ENCODE data around the gene CRTAP.
"Not testable (repeated sequence)": the region's sequence is repeated elsewhere in the genome, so short reads cannot be mapped to it uniquely, and the experiment has no call there.

Gene CRTAP

DNA sequence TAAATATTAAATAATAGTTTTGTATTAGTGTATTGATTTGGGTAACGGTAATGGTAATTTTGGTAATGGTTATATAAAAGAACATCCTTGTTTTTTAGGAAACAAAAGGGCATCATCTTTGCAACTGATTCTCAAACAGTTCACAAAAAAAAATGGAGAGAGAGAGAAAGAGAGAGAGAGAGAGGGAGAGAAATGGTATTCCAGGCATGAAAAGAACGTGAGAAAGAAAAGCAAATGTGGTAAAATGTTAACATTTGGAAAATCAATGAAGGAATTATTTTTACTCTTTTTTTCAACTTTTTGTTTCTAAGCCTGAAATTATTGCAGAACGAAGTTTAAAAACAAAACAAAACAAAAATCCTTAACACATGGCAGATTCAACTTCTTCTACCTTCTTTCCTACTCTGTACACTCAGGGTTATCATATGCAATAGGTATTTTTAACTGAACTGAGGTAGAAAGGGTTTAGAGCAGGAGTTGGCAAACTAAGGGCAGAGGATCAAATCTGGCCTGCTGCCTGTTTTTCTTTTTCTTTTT, 14.6 kb upstream of the CRTAP start:
- 85 to 93% methylated on average over 3 of the region's 3 CpGs for WGBS, 2 experiments
- H3K9me3 ChIP-seq (ENCODE audit: control insufficient read depth, low read length) = no peaks in the 10 kb centered on the region
- peaks cover 8% of the 10 kb centered on the region for H3K4me1 ChIP-seq (ENCODE audit: control insufficient read depth, insufficient read depth, low read length)
- no peak overlapping the region for H3K4me3 ChIP-seq (ENCODE audit: insufficient read depth, low read depth, low read length)
- no peaks in the 10 kb centered on the region for H3K27me3 ChIP-seq (ENCODE audit: control insufficient read depth, insufficient read depth, low read length, poor library complexity, severe bottlenecking)
- H3K36me3 ChIP-seq (ENCODE audit: control insufficient read depth, insufficient read depth, low read length) = no peaks in the 10 kb centered on the region
- no peak overlapping the region for H3K27ac ChIP-seq (ENCODE audit: insufficient read depth, low read depth, low read length, poor library complexity, severe bottlenecking)

DNA sequence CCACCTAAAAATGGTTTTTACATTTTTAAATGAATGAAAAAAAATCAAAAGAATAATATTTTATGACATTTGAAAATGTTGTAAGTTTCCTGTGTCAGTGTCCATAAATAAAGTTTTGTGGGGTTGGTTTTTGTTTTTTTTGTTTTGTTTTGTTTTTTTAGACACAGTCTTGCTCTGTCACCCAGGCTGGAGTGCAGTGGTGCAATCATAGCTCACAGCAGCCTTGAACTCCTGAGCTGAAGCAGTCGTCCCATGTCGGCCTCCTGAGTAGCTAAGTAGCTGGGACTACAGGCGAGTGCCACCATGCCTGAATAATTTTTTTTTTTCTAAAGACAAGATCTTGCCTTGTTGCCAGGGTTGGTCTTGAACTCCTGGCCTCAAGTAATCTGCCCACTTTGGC, 14.1 kb upstream of the CRTAP start:
- Histone ChIP-seq H3K27ac (ENCODE audit: insufficient read depth, low read depth, low read length, poor library complexity, severe bottlenecking) (no peak overlapping the region), H3K36me3 (ENCODE audit: control insufficient read depth, insufficient read depth, low read length) (no peaks in the 10 kb centered on the region), H3K4me1 (ENCODE audit: control insufficient read depth, insufficient read depth, low read length) (peaks cover 8% of the 10 kb centered on the region), H3K4me3 (ENCODE audit: insufficient read depth, low read depth, low read length) (no peak overlapping the region), H3K9me3 (ENCODE audit: control insufficient read depth, low read length) (no peaks in the 10 kb centered on the region), H3K27me3 (ENCODE audit: control insufficient read depth, insufficient read depth, low read length, poor library complexity, severe bottlenecking) (no peaks in the 10 kb centered on the region)
- WGBS, 2 experiments = 84 to 88% methylated on average over 3 of the region's 3 CpGs

DNA sequence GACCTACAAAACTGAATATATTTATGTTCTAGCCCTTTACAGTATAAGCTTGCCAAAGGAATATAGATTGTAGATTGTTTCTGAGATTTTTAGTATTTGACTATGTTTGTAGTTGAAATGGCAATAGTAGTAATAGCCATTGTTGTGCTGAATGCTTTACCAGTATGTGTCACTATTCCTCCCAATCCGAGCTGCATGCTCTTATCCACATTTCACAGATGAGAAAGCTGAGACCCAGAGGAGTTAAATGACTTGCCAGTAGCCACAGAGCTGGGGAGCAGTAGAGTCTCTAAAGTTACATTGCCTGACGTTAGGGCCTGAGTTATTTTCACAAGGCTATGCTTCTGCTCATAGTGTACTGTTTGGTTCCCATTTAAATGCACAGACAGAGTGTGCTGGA, 13.6 kb upstream of the CRTAP start:
- Histone ChIP-seq H3K4me3 (ENCODE audit: insufficient read depth, low read depth, low read length) (no peak overlapping the region), H3K27me3 (ENCODE audit: control insufficient read depth, insufficient read depth, low read length, poor library complexity, severe bottlenecking) (no peaks in the 10 kb centered on the region), H3K27ac (ENCODE audit: insufficient read depth, low read depth, low read length, poor library complexity, severe bottlenecking) (no peak overlapping the region), H3K9me3 (ENCODE audit: control insufficient read depth, low read length) (no peaks in the 10 kb centered on the region), H3K36me3 (ENCODE audit: control insufficient read depth, insufficient read depth, low read length) (no peaks in the 10 kb centered on the region), H3K4me1 (ENCODE audit: control insufficient read depth, insufficient read depth, low read length) (peaks cover 8% of the 10 kb centered on the region)
- WGBS, 2 experiments = 76 to 79% methylated on average over 2 of the region's 2 CpGs

DNA sequence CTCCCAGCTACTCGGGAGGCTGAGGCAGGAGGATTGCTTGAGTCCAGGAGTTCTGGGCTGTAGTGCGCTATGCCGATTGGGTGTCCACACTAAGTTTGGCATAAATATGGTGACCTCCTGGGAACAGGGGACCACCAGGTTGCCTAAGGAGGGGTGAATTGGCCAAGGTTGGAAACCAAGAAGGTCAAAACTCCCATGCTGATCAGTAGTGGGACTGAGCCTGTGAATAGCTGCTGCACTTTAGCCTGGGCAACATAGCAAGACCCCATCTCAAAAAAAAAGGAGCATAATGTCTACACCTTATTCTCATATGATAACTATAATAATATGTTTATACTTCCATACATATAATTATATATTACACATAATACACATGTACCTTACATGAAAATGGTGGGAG, 10.8 kb upstream of the CRTAP start:
- 93 to 95% methylated on average over 3 of the region's 3 CpGs for WGBS, 2 experiments

DNA sequence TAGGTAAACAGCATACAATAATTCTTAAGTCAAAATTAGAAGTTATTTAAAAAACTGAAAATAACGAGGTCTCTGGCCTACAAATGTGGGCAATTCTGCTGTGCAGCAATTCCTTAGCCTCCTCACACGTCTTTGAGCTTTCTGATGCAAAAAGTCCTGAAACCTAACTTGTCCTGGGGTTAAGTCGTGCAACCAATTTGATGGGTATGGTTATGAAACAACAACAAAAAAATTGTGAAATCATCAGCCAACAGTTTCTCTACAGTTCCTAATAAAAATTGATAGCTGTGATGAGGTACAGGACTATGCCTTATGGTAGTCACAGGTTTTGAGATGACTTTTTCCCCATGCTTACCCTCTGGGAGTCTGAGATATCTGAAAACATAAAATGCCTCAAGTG, 10.3 kb upstream of the CRTAP start:
- 93% methylated on average over 3 of the region's 3 CpGs for WGBS, 2 experiments
- Histone ChIP-seq H3K36me3 (ENCODE audit: control insufficient read depth, insufficient read depth, low read length) (no peaks in the 10 kb centered on the region), H3K4me1 (ENCODE audit: control insufficient read depth, insufficient read depth, low read length) (no peaks in the 10 kb centered on the region), H3K9me3 (ENCODE audit: control insufficient read depth, low read length) (no peaks in the 10 kb centered on the region), H3K27ac (ENCODE audit: insufficient read depth, low read depth, low read length, poor library complexity, severe bottlenecking) (no peak overlapping the region), H3K27me3 (ENCODE audit: control insufficient read depth, insufficient read depth, low read length, poor library complexity, severe bottlenecking) (no peaks in the 10 kb centered on the region), H3K4me3 (ENCODE audit: insufficient read depth, low read depth, low read length) (no peak overlapping the region)

More for the DNA sequence above, 10.8 kb upstream of the CRTAP start:
- Histone ChIP-seq H3K4me1 (ENCODE audit: control insufficient read depth, insufficient read depth, low read length) (no peaks in the 10 kb centered on the region), H3K27me3 (ENCODE audit: control insufficient read depth, insufficient read depth, low read length, poor library complexity, severe bottlenecking) (no peaks in the 10 kb centered on the region), H3K4me3 (ENCODE audit: insufficient read depth, low read depth, low read length) (no peak overlapping the region), H3K27ac (ENCODE audit: insufficient read depth, low read depth, low read length, poor library complexity, severe bottlenecking) (no peak overlapping the region), H3K9me3 (ENCODE audit: control insufficient read depth, low read length) (no peaks in the 10 kb centered on the region), H3K36me3 (ENCODE audit: control insufficient read depth, insufficient read depth, low read length) (no peaks in the 10 kb centered on the region)

DNA sequence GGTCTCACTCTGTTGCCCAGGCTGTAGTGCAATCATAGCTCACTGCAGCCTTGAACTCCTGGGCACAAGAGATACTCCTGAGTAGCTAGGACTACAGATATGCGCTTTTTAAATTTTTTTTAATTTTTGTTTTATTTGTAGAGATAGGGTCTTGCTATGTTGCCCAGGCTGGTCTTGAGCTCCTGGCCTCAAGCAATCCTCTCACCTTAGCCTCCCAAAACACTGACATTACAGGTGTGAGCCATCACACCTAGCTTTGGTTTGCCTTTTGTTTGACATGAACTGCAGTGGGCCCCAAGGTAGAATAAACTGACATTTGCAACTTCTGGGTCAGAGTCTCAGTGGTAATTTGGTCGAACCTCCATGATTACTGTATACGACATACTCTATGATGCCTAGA, 9.0 kb upstream of the CRTAP start:
- H3K4me3 ChIP-seq (ENCODE audit: insufficient read depth, low read depth, low read length) = no peak overlapping the region
- no peaks in the 10 kb centered on the region for H3K4me1 ChIP-seq (ENCODE audit: control insufficient read depth, insufficient read depth, low read length)
- H3K27ac ChIP-seq (ENCODE audit: insufficient read depth, low read depth, low read length, poor library complexity, severe bottlenecking) = no peak overlapping the region
- WGBS, 2 experiments = 92% methylated on average over 3 of the region's 3 CpGs
- no peaks in the 10 kb centered on the region for H3K27me3 ChIP-seq (ENCODE audit: control insufficient read depth, insufficient read depth, low read length, poor library complexity, severe bottlenecking)
- H3K36me3 ChIP-seq (ENCODE audit: control insufficient read depth, insufficient read depth, low read length) = no peaks in the 10 kb centered on the region
- H3K9me3 ChIP-seq (ENCODE audit: control insufficient read depth, low read length) = no peaks in the 10 kb centered on the region

DNA sequence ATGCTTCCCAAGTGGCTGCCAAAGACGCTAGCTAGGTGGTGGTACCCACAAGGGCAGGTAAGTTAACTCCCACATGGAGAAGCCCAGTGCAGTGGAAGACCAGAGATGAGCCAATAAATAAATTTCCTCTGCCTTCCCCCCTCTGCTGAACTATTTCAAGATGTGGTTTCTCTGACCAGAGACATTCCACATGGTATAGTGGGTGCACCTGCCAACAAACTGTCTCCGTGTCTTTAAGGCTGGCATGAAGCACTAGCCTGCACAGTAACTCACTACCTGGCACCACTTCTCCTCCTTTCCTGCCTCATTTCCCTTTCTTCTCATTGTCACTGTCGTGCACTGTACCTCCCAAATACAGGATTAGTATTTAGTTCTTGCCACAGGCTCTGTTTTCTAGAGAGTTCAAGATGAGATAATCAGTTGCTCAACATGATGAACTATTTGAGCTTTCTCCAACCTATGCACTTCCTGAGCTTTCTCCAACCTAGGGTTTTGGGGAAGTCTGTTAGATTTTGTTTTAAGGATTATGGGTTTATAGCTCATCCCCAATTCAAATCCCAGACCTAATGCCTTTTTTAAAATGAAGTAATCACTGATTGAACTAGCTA, 8.4 kb upstream of the CRTAP start:
- Histone ChIP-seq H3K27me3 (ENCODE audit: control insufficient read depth, insufficient read depth, low read length, poor library complexity, severe bottlenecking) (no peaks in the 10 kb centered on the region), H3K27ac (ENCODE audit: insufficient read depth, low read depth, low read length, poor library complexity, severe bottlenecking) (no peak overlapping the region), H3K4me1 (ENCODE audit: control insufficient read depth, insufficient read depth, low read length) (no peaks in the 10 kb centered on the region), H3K36me3 (ENCODE audit: control insufficient read depth, insufficient read depth, low read length) (no peaks in the 10 kb centered on the region), H3K4me3 (ENCODE audit: insufficient read depth, low read depth, low read length) (no peak overlapping the region), H3K9me3 (ENCODE audit: control insufficient read depth, low read length) (no peaks in the 10 kb centered on the region)
- 74 to 91% methylated on average over 3 of the region's 3 CpGs for WGBS, 2 experiments

DNA sequence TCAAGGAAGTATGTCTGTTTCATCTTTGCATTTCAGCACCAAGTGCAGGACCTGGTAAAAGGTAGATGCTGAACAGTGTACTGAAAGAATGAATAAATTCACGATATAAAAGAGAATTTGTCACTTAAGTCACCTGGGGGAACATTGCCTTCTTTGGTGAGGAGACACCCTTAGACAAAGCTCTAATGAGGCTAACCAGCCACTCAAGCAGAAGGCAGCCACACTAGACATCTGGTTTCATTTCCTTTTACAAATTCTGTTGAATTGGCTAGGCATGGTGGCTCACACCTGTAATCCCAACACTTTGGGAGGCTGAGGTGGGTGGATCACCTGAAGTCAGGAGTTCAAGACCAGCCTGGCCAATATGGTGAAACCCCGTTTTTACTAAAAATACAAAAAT, 7.0 kb upstream of the CRTAP start:
- not testable (repeated sequence) for H3K27me3 ChIP-seq (ENCODE audit: control insufficient read depth, insufficient read depth, low read length, poor library complexity, severe bottlenecking); H3K9me3 ChIP-seq (ENCODE audit: control insufficient read depth, low read length); H3K27ac ChIP-seq (ENCODE audit: insufficient read depth, low read depth, low read length, poor library complexity, severe bottlenecking); H3K4me3 ChIP-seq (ENCODE audit: insufficient read depth, low read depth, low read length); H3K4me1 ChIP-seq (ENCODE audit: control insufficient read depth, insufficient read depth, low read length); H3K36me3 ChIP-seq (ENCODE audit: control insufficient read depth, insufficient read depth, low read length)
- 95 to 97% methylated on average over 2 of the region's 2 CpGs for WGBS, 2 experiments

DNA sequence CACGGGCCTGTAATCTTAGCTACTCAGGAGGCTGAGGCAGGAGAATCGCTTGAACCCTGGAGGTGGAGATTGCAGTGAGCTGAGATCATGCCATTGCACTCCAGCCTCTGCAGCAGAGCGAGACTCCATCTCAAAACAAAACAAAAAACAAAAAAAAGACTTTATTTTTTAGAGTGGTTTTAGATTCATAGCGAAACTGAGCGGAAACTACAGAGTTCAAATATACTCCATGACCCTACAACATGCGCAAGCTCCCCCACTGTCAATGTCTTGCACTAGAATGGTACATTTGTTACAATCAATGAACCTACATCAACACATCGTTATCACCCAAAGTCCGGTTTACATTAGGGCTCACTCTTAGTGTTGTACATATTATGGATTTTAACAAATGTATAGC, 2.2 kb upstream of the CRTAP start:
- WGBS, 2 experiments = 91 to 92% methylated on average over 6 to 7 of the region's 8 CpGs

DNA sequence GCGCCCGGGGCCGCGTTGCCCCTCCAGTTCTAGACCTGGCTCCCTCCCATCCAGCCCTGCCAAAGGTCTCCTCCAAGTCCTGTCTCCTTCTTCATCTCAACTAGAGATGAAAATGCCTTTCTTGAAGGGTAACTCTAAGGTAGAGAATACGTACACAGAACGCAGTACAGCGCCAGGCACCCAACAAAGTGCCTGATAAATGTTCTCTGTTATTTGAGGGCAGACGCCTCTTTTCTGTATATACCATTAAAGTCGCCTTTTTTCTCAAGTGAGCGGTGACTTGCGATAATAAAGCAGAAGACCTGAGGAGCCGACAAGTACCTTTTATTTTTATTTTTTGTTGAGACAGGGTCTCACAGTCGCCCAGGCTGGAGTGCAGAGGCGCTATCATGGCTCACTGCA, 809 bp downstream of the CRTAP start:
- H3K4me3 ChIP-seq (ENCODE audit: insufficient read depth, low read depth, low read length) = peak overlapping the region; percentile 70
- no peaks in the 10 kb centered on the region for H3K4me1 ChIP-seq (ENCODE audit: control insufficient read depth, insufficient read depth, low read length)
- H3K27ac ChIP-seq (ENCODE audit: insufficient read depth, low read depth, low read length, poor library complexity, severe bottlenecking) = peak overlapping the region; percentile 32
- H3K9me3 ChIP-seq (ENCODE audit: control insufficient read depth, low read length) = peaks cover 6% of the 10 kb centered on the region
- H3K36me3 ChIP-seq (ENCODE audit: control insufficient read depth, insufficient read depth, low read length) = no peaks in the 10 kb centered on the region
- 54 to 57% methylated on average over 14 of the region's 14 CpGs for WGBS, 2 experiments
- H3K27me3 ChIP-seq (ENCODE audit: control insufficient read depth, insufficient read depth, low read length, poor library complexity, severe bottlenecking) = no peaks in the 10 kb centered on the region

More for the DNA sequence above, 2.2 kb upstream of the CRTAP start:
- H3K9me3 ChIP-seq (ENCODE audit: control insufficient read depth, low read length) = peaks cover 6% of the 10 kb centered on the region
- no peaks in the 10 kb centered on the region for H3K27me3 ChIP-seq (ENCODE audit: control insufficient read depth, insufficient read depth, low read length, poor library complexity, severe bottlenecking)
- H3K36me3 ChIP-seq (ENCODE audit: control insufficient read depth, insufficient read depth, low read length) = no peaks in the 10 kb centered on the region
- no peaks in the 10 kb centered on the region for H3K4me1 ChIP-seq (ENCODE audit: control insufficient read depth, insufficient read depth, low read length)
- no peak overlapping the region for H3K4me3 ChIP-seq (ENCODE audit: insufficient read depth, low read depth, low read length)
- H3K27ac ChIP-seq (ENCODE audit: insufficient read depth, low read depth, low read length, poor library complexity, severe bottlenecking) = no peak overlapping the region
